ENCODE measurements around the gene EFL1.
"Not testable (repeated sequence)": the region's sequence is repeated elsewhere in the genome, so short reads cannot be mapped to it uniquely, and the experiment has no call there.

- TF ChIP-seq POLR2A, CTCF (IDR thresholded peaks at IDR 0.05): not testable (repeated sequence)
Measured at GRCh38 chr15:82267137-82267536, 4.6 kb upstream of the EFL1 start.

All from right lobe of liver (tissue), 4 donors.